NT2/D1 (cell line): ENCODE data around the gene GFER.
A peak's percentile ranks its signal among the peaks of the same experiment; 100 is the strongest.
"Not testable (repeated sequence)": the region's sequence is repeated elsewhere in the genome, so short reads cannot be mapped to it uniquely, and the experiment has no call there.

Source experiments
- DNase-seq: peaks from one replicate; pipeline ENCODE4 v3.0.0-alpha.2; 2011; ENCODE audit warnings: low read depth, low spot score
- H3K27me3 ChIP-seq: 2 replicates; pipeline ENCODE4 v1.6.0; 2011; ENCODE audit warnings: mild to moderate bottlenecking; ENCODE audit not compliant: insufficient read length, insufficient read depth
- H3K36me3 ChIP-seq: 2 replicates; pipeline ENCODE4 v1.6.1; 2011; ENCODE audit warnings: mild to moderate bottlenecking, low read length, mixed read lengths; ENCODE audit not compliant: insufficient read depth, insufficient read length
- H3K4me1 ChIP-seq: 2 replicates; pipeline ENCODE4 v1.5.1; 2011; ENCODE audit not compliant: insufficient read depth, insufficient read length
- H3K4me3 ChIP-seq: 2 replicates; pipeline ENCODE4 v1.5.1; 2011; ENCODE audit warnings: low read depth; ENCODE audit not compliant: insufficient read length
- H3K9ac ChIP-seq: 2 replicates; pipeline ENCODE4 v1.6.0; 2011; ENCODE audit warnings: low read depth; ENCODE audit not compliant: insufficient read length
- H3K9me3 ChIP-seq: 2 replicates; pipeline ENCODE4 v1.5.1; 2011; ENCODE audit warnings: mild to moderate bottlenecking, low read length; ENCODE audit not compliant: insufficient read depth
- SUZ12 ChIP-seq: IDR thresholded peaks from 2 replicates; pipeline ENCODE4 v1.6.1; 2011; ENCODE audit not compliant: insufficient read length, insufficient read depth; ENCODE audit errors: extremely low read depth
- YY1 ChIP-seq: IDR thresholded peaks from 2 replicates; pipeline ENCODE4 v1.6.1; 2011; ENCODE audit not compliant: insufficient read length, insufficient read depth
- ZNF274 ChIP-seq: IDR thresholded peaks from 2 replicates; pipeline ENCODE4 v1.6.1; 2011; ENCODE audit warnings: mild to moderate bottlenecking, low read depth, low read length

Gene GFER

GRCh38 chr16:1949507-1949906 lies 34.5 kb upstream of the GFER start:
- TF ChIP-seq SUZ12 (no peak), YY1 (no peak), ZNF274 (no peak)
- H3K4me1 ChIP-seq = peaks cover 15% of the 10 kb centered on the region
- no peak overlapping the region for H3K9ac ChIP-seq
- H3K4me3 ChIP-seq = no peak overlapping the region
- H3K27me3 ChIP-seq = no peaks in the 10 kb centered on the region
- no peak for DNase-seq
- no peaks in the 10 kb centered on the region for H3K9me3 ChIP-seq
- no peaks in the 10 kb centered on the region for H3K36me3 ChIP-seq

- Histone ChIP-seq H3K27me3 (no peaks in the 10 kb centered on the region), H3K9me3 (no peaks in the 10 kb centered on the region), H3K4me3 (no peak overlapping the region), H3K9ac (no peak overlapping the region), H3K36me3 (no peaks in the 10 kb centered on the region), H3K4me1 (peaks cover 18% of the 10 kb centered on the region)
- TF ChIP-seq SUZ12 = no peak
- TF ChIP-seq ZNF274 = no peak
- TF ChIP-seq YY1 = no peak
- DNase-seq = no peak
These were observed 33.9 kb upstream of the GFER start for GRCh38 chr16:1950047-1950446.

- Histone ChIP-seq H3K9ac (no peak overlapping the region), H3K9me3 (no peaks in the 10 kb centered on the region)
- TF ChIP-seq SUZ12 (no peak), YY1 (no peak), ZNF274 (no peak)
These were observed 33.4 kb upstream of the GFER start for GRCh38 chr16:1950559-1950958.

GRCh38 chr16:1953734-1954133 lies 30.3 kb upstream of the GFER start:
- no peak for DNase-seq
- Histone ChIP-seq H3K9me3 (peaks cover 5% of the 10 kb centered on the region; the same call in 1 of the 2 replicates), H3K36me3 (no peaks in the 10 kb centered on the region), H3K27me3 (no peaks in the 10 kb centered on the region), H3K4me1 (peaks cover 16% of the 10 kb centered on the region), H3K9ac (peak overlapping the region; percentile 32), H3K4me3 (no peak overlapping the region)
- TF ChIP-seq SUZ12 (no peak), YY1 (no peak), ZNF274 (no peak)

More at GRCh38 chr16:1950559-1950958, 33.4 kb upstream of the GFER start:
- Histone ChIP-seq H3K36me3 (no peaks in the 10 kb centered on the region), H3K4me1 (peaks cover 16% of the 10 kb centered on the region), H3K27me3 (no peaks in the 10 kb centered on the region), H3K4me3 (no peak overlapping the region)
- no peak for DNase-seq

GRCh38 chr16:1957434-1958142 lies 26.4 kb upstream of the GFER start:
- DNase-seq, H3K27me3 ChIP-seq, H3K9me3 ChIP-seq, H3K4me3 ChIP-seq, H3K9ac ChIP-seq: not testable (repeated sequence)
- Histone ChIP-seq H3K4me1 (peaks cover 11% of the 10 kb centered on the region), H3K36me3 (peaks cover 14% of the 10 kb centered on the region)

- H3K36me3 ChIP-seq = peaks cover 19% of the 10 kb centered on the region
- not testable (repeated sequence) for H3K4me3 ChIP-seq, DNase-seq, H3K4me1 ChIP-seq, H3K9me3 ChIP-seq, H3K9ac ChIP-seq, H3K27me3 ChIP-seq
These were observed 25.9 kb upstream of the GFER start for GRCh38 chr16:1958143-1958491.

GRCh38 chr16:1958715-1959268 lies 25.2 kb upstream of the GFER start:
- no peaks in the 10 kb centered on the region for H3K27me3 ChIP-seq
- H3K9me3 ChIP-seq = peaks cover 5% of the 10 kb centered on the region; the same call in 1 of the 2 replicates
- DNase-seq = no peak
- peaks cover 8% of the 10 kb centered on the region for H3K4me1 ChIP-seq
- peak overlapping the region; percentile 79 for H3K9ac ChIP-seq
- TF ChIP-seq ZNF274 (no peak), SUZ12 (no peak), YY1 (no peak)
- peaks cover 26% of the 10 kb centered on the region for H3K36me3 ChIP-seq
- H3K4me3 ChIP-seq = peak overlapping the region; percentile 99
